Measurements from ENCODE around the gene STK38L.

Gene STK38L

GRCh38 chr12:27212861-27213260 is 31.2 kb upstream of the STK38L start:
- no peaks in the 10 kb centered on the region for H3K27me3 ChIP-seq (ENCODE audit: insufficient read depth, low read depth, severe bottlenecking)
- H3K9me3 ChIP-seq (ENCODE audit: severe bottlenecking), result no peaks in the 10 kb centered on the region
- no peak overlapping the region for H3K4me3 ChIP-seq (ENCODE audit: low read depth, low read length)
- DNase-seq, result no peak
- no peak overlapping the region for H3K27ac ChIP-seq
- no peak for TF ChIP-seq CTCF (IDR thresholded peaks at IDR 0.05; ENCODE audit: low read depth, low read length)
- no peaks in the 10 kb centered on the region for H3K36me3 ChIP-seq

- no peak overlapping the region for H3K27ac ChIP-seq
- no peaks in the 10 kb centered on the region for H3K36me3 ChIP-seq
- no peak for TF ChIP-seq CTCF (IDR thresholded peaks at IDR 0.05; ENCODE audit: low read depth, low read length)
- no peak for DNase-seq
- H3K27me3 ChIP-seq (ENCODE audit: insufficient read depth, low read depth, severe bottlenecking), result no peaks in the 10 kb centered on the region
- no peaks in the 10 kb centered on the region for H3K9me3 ChIP-seq (ENCODE audit: severe bottlenecking)
- no peak overlapping the region for H3K4me3 ChIP-seq (ENCODE audit: low read depth, low read length)
Observed at GRCh38 chr12:27213304-27213703, 30.8 kb upstream of the STK38L start.

GRCh38 chr12:27213830-27214787 is 30.0 kb upstream of the STK38L start:
- H3K27ac ChIP-seq, result no peak overlapping the region
- H3K9me3 ChIP-seq (ENCODE audit: severe bottlenecking), result no peaks in the 10 kb centered on the region
- H3K4me3 ChIP-seq (ENCODE audit: low read depth, low read length), result no peak overlapping the region
- H3K27me3 ChIP-seq (ENCODE audit: insufficient read depth, low read depth, severe bottlenecking), result no peaks in the 10 kb centered on the region
- no peak for TF ChIP-seq CTCF (IDR thresholded peaks at IDR 0.05; ENCODE audit: low read depth, low read length)
- no peak for DNase-seq
- H3K36me3 ChIP-seq, result no peaks in the 10 kb centered on the region

- no peak for TF ChIP-seq CTCF (IDR thresholded peaks at IDR 0.05; ENCODE audit: low read depth, low read length)
- Histone ChIP-seq H3K27ac (no peak overlapping the region), H3K27me3 (ENCODE audit: insufficient read depth, low read depth, severe bottlenecking) (no peaks in the 10 kb centered on the region), H3K36me3 (no peaks in the 10 kb centered on the region), H3K9me3 (ENCODE audit: severe bottlenecking) (no peaks in the 10 kb centered on the region), H3K4me3 (ENCODE audit: low read depth, low read length) (no peak overlapping the region)
- no peak for DNase-seq
Observed at GRCh38 chr12:27217590-27217989, 26.5 kb upstream of the STK38L start.

GRCh38 chr12:27219693-27220054 is 24.4 kb upstream of the STK38L start:
- no peak overlapping the region for H3K27ac ChIP-seq
- no peaks in the 10 kb centered on the region for H3K36me3 ChIP-seq

More at GRCh38 chr12:27219693-27220054, 24.4 kb upstream of the STK38L start:
- no peak overlapping the region for H3K4me3 ChIP-seq (ENCODE audit: low read depth, low read length)
- no peak for TF ChIP-seq CTCF (IDR thresholded peaks at IDR 0.05; ENCODE audit: low read depth, low read length)
- no peaks in the 10 kb centered on the region for H3K27me3 ChIP-seq (ENCODE audit: insufficient read depth, low read depth, severe bottlenecking)
- H3K9me3 ChIP-seq (ENCODE audit: severe bottlenecking), result no peaks in the 10 kb centered on the region
- DNase-seq, result no peak
